Neural cell (in vitro differentiated cells): ENCODE measurements around the gene SNX10. TPM values are rescaled to one million over a fixed set of nuclear protein-coding genes. Genes with fewer than 3 reads are reported as not detected.

ENCODE experiments used
- polyA plus RNA-seq: library from polyadenylated mRNA; depleted of rRNA; stranded (reverse); fragments of >200 nt; gene quantifications from 2 replicates; pipeline ENCODE4 v1.2.3, GENCODE V29; 2014

Gene SNX10
- polyA plus RNA-seq, 1 donor from 2014 or later, result 25.6 TPM

Other genes with a start within 250 kb of the SNX10 start
- 1.7 and 2.9 TPM in 2 replicates for gene NFE2L3, start 139.7 kb upstream of the SNX10 start, polyA plus RNA-seq
- gene HNRNPA2B1, start 91.1 kb upstream of the SNX10 start, polyA plus RNA-seq, result 316 and 419 TPM in 2 replicates
- gene CBX3, start 90.1 kb upstream of the SNX10 start, polyA plus RNA-seq, result 532 and 598 TPM in 2 replicates